Stimulated activated CD4-positive, alpha-beta T cell treated with anti-CD3 and anti-CD28 coated beads, TNF-alpha, amount 100 ng/mL, for 1 hour (primary cell): ENCODE data around the gene ADGRF5.
"Not testable (repeated sequence)": the region's sequence is repeated elsewhere in the genome, so short reads cannot be mapped to it uniquely, and the experiment has no call there.

Experiments
- DNase-seq, 3 donors: peaks; one replicate each; pipeline ENCODE4 v3.0.0-alpha.2; 2020; ENCODE audit warnings: low read depth in 3 of 3, low spot score in 1 of 3

ADGRF5 gene

GRCh38 chr6:46895930-46896329 is 25.8 kb downstream of the ADGRF5 start:
- no peak for DNase-seq

GRCh38 chr6:46894433-46894832 is 27.3 kb downstream of the ADGRF5 start:
- DNase-seq, result no peak

GRCh38 chr6:46893648-46894047 is 28.1 kb downstream of the ADGRF5 start:
- no peak for DNase-seq

GRCh38 chr6:46891252-46891795 is 30.4 kb downstream of the ADGRF5 start:
- DNase-seq, result no peak

- DNase-seq, result no peak
Measured at GRCh38 chr6:46888578-46888977, 33.2 kb downstream of the ADGRF5 start.

GRCh38 chr6:46888031-46888430 is 33.7 kb downstream of the ADGRF5 start:
- DNase-seq, result no peak

- no peak for DNase-seq
Measured at GRCh38 chr6:46882645-46883044, 39.1 kb downstream of the ADGRF5 start.

GRCh38 chr6:46879003-46879402 is 42.7 kb downstream of the ADGRF5 start:
- DNase-seq, result no peak

GRCh38 chr6:46876126-46876525 is 45.6 kb downstream of the ADGRF5 start:
- no peak for DNase-seq

- no peak for DNase-seq
Measured at GRCh38 chr6:46867411-46867810, 54.3 kb downstream of the ADGRF5 start.

- no peak for DNase-seq
Measured at GRCh38 chr6:46865221-46865620, 56.5 kb downstream of the ADGRF5 start.

- no peak for DNase-seq
Measured at GRCh38 chr6:46863791-46864190, 57.9 kb downstream of the ADGRF5 start.

- DNase-seq, result no peak
Measured at GRCh38 chr6:46862381-46862780, 59.4 kb downstream of the ADGRF5 start.

- DNase-seq, result not testable (repeated sequence)
Measured at GRCh38 chr6:46855966-46856365, 65.8 kb downstream of the ADGRF5 start.

GRCh38 chr6:46851576-46851975 is 70.2 kb downstream of the ADGRF5 start:
- not testable (repeated sequence) for DNase-seq

- DNase-seq, result no peak
Measured at GRCh38 chr6:46850792-46851191, 70.9 kb downstream of the ADGRF5 start.

- no peak for DNase-seq
Measured at GRCh38 chr6:46849361-46849690, 72.4 kb downstream of the ADGRF5 start.

- peak in 2 of 3 donors; percentile 13 to 50 for DNase-seq
Measured at GRCh38 chr6:46848684-46849360, 72.9 kb downstream of the ADGRF5 start.

- DNase-seq, result no peak
Measured at GRCh38 chr6:46845126-46845525, 76.6 kb downstream of the ADGRF5 start.

GRCh38 chr6:46842252-46842846 is 79.4 kb downstream of the ADGRF5 start:
- DNase-seq, result not testable (repeated sequence)

GRCh38 chr6:46838033-46838432 is 83.7 kb downstream of the ADGRF5 start:
- DNase-seq, result no peak

- not testable (repeated sequence) for DNase-seq
Measured at GRCh38 chr6:46834991-46835390, 86.7 kb downstream of the ADGRF5 start.
